ENCODE data around the gene CDK9.

CDK9 gene

DNA sequence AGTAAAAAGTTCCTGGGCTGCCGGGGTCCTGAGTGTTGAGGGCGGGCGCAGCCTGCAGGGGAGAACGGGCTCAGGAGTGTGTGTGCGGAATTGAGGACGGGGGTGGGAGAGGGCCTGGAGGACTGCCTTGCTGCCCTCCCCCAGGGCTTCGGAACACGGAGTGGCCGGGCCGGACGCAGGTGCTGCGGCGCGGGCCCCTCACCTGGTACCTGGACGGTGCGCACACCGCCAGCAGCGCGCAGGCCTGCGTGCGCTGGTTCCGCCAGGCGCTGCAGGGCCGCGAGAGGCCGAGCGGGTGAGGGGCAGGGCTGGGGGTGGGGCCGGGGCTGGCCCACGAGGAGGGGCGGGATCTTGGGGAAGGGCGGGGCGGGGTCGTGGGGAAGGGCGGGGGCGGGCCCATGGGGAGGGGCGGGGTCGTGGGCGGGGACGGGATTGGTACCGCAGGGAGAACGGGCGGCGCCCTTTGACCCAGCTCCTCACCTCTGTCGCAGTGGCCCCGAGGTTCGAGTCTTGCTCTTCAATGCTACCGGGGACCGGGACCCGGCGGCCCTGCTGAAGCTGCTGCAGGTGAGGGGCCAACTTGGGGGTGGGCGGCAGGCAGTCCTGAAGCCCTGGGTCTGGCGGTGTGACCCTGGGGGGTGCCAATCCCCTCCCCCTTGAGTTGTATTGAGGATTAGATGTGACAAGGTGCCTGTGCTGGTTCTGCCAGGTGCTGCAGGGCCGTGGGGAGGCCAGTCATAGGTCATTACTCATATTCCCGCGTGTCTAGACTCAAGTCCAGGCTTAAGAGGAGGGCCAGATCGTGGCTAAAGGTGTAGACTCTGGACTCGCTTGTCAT, 23.9 kb downstream of the CDK9 start:
- Histone ChIP-seq H3K27me3 (ENCODE audit: insufficient read depth, poor library complexity, severe bottlenecking) (no peaks in the 10 kb centered on the region), H3K4me3 (replicated peaks; ENCODE audit: insufficient read depth, low read length) (no peak overlapping the region), H3K27ac (replicated peaks) (no peak overlapping the region)
- no peak for DNase-seq (ENCODE audit: low read depth in 1 of 2, low spot score in 1 of 2)
- no peak for TF ChIP-seq GABPA (IDR thresholded peaks at IDR 0.05; ENCODE audit: low read depth)
- TF ChIP-seq, protein P1, sequence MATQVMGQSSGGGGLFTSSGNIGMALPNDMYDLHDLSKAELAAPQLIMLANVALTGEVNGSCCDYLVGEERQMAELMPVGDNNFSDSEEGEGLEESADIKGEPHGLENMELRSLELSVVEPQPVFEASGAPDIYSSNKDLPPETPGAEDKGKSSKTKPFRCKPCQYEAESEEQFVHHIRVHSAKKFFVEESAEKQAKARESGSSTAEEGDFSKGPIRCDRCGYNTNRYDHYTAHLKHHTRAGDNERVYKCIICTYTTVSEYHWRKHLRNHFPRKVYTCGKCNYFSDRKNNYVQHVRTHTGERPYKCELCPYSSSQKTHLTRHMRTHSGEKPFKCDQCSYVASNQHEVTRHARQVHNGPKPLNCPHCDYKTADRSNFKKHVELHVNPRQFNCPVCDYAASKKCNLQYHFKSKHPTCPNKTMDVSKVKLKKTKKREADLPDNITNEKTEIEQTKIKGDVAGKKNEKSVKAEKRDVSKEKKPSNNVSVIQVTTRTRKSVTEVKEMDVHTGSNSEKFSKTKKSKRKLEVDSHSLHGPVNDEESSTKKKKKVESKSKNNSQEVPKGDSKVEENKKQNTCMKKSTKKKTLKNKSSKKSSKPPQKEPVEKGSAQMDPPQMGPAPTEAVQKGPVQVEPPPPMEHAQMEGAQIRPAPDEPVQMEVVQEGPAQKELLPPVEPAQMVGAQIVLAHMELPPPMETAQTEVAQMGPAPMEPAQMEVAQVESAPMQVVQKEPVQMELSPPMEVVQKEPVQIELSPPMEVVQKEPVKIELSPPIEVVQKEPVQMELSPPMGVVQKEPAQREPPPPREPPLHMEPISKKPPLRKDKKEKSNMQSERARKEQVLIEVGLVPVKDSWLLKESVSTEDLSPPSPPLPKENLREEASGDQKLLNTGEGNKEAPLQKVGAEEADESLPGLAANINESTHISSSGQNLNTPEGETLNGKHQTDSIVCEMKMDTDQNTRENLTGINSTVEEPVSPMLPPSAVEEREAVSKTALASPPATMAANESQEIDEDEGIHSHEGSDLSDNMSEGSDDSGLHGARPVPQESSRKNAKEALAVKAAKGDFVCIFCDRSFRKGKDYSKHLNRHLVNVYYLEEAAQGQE (IDR thresholded peaks at IDR 0.05; ENCODE audit: insufficient replicate concordance, low read depth): no peak

GRCh38 chr9:127810378-127811187, 24.7 kb downstream of the CDK9 start:
- Histone ChIP-seq H3K27me3 (ENCODE audit: insufficient read depth, poor library complexity, severe bottlenecking) (no peaks in the 10 kb centered on the region), H3K4me3 (replicated peaks; ENCODE audit: insufficient read depth, low read length) (no peak overlapping the region), H3K27ac (replicated peaks) (no peak overlapping the region)
- no peak for DNase-seq (ENCODE audit: low read depth in 1 of 2, low spot score in 1 of 2)
- TF ChIP-seq, protein P1 (IDR thresholded peaks at IDR 0.05; ENCODE audit: insufficient replicate concordance, low read depth): no peak
- TF ChIP-seq GABPA (IDR thresholded peaks at IDR 0.05; ENCODE audit: low read depth) (no peak), POLR2AphosphoS5 (IDR thresholded peaks at IDR 0.05; ENCODE audit: low read depth) (no peak), SPI1 (IDR thresholded peaks at IDR 0.05; ENCODE audit: borderline replicate concordance, low read depth) (no peak)
- TF ChIP-seq, protein P2, sequence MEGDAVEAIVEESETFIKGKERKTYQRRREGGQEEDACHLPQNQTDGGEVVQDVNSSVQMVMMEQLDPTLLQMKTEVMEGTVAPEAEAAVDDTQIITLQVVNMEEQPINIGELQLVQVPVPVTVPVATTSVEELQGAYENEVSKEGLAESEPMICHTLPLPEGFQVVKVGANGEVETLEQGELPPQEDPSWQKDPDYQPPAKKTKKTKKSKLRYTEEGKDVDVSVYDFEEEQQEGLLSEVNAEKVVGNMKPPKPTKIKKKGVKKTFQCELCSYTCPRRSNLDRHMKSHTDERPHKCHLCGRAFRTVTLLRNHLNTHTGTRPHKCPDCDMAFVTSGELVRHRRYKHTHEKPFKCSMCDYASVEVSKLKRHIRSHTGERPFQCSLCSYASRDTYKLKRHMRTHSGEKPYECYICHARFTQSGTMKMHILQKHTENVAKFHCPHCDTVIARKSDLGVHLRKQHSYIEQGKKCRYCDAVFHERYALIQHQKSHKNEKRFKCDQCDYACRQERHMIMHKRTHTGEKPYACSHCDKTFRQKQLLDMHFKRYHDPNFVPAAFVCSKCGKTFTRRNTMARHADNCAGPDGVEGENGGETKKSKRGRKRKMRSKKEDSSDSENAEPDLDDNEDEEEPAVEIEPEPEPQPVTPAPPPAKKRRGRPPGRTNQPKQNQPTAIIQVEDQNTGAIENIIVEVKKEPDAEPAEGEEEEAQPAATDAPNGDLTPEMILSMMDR (IDR thresholded peaks at IDR 0.05; ENCODE audit: insufficient read depth, low read length): no peak

DNA sequence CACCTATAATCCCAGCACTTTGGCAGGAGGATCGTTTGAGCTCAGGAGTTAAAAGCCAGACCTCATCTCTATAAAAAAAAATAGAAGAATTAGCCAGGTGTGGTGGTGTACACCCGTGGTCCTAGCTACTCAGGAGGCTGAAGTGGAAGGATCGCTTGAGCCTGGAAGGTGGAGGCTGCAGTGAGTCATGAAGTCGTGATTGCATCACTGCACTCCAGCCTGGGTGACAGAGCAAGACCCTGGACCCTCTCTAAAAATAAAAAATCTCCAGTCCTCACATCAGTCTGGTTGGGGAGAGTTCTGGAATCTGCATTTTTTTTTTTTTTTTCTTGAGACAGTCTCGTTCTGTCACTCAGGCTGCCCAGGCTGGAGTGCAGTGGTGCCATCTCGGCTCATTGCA, 26.2 kb downstream of the CDK9 start:
- TF ChIP-seq GABPA (IDR thresholded peaks at IDR 0.05; ENCODE audit: low read depth) (no peak), POLR2AphosphoS5 (IDR thresholded peaks at IDR 0.05; ENCODE audit: low read depth) (no peak), SPI1 (IDR thresholded peaks at IDR 0.05; ENCODE audit: borderline replicate concordance, low read depth) (no peak)
- TF ChIP-seq, protein P2 (IDR thresholded peaks at IDR 0.05; ENCODE audit: insufficient read depth, low read length): no peak
- TF ChIP-seq, protein P1 (IDR thresholded peaks at IDR 0.05; ENCODE audit: insufficient replicate concordance, low read depth): no peak
- no peak overlapping the region for H3K27ac ChIP-seq (replicated peaks)
- no peak for DNase-seq (ENCODE audit: low read depth in 1 of 2, low spot score in 1 of 2)
- no peaks in the 10 kb centered on the region for H3K27me3 ChIP-seq (ENCODE audit: insufficient read depth, poor library complexity, severe bottlenecking)
- H3K4me3 ChIP-seq (replicated peaks; ENCODE audit: insufficient read depth, low read length): no peak overlapping the region

Measured in HL-60 (cell line).